GM18951 (cell line): ENCODE results near the gene ACOT6.

Source experiments
- POLR2A ChIP-seq: IDR thresholded peaks from 4 replicates; pipeline ENCODE4 v1.6.1; 2011; ENCODE audit warnings: mild to moderate bottlenecking; ENCODE audit not compliant: insufficient read length, insufficient read depth; ENCODE audit errors: extremely low read depth
- in situ Hi-C: fragments of 300-500 bp; cut with MboI; formaldehyde crosslinking; loops from one replicate; pipeline ENCODE4 v1.12.0; 2022; ENCODE audit warnings: low sequenced_read_pairs, mixed read lengths, inconsistent platforms; ENCODE audit not compliant: unreplicated experiment

ACOT6 gene

DNA sequence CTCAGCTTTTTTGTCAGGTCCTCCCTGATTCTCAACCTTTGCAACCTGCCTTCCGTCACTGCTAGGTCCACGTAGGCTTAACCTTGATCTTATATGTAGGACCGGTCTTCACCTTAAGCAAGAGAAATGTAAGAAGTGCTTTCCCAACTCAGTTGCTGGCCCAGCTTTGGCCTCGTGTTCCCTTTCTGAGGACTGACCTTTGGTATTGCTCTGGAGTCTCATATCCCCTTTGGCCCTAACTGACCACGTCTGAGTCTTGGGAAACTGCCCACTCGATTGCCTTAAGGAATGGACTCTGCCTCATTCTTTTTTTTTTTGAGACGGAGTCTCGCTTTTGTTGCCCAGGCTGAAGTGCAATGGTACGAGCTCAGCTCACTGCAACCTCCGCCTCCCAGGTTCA is 8.0 kb downstream of the ACOT6 start:
- TF ChIP-seq POLR2A: no peak
- in situ Hi-C loops: no loop called here

DNA sequence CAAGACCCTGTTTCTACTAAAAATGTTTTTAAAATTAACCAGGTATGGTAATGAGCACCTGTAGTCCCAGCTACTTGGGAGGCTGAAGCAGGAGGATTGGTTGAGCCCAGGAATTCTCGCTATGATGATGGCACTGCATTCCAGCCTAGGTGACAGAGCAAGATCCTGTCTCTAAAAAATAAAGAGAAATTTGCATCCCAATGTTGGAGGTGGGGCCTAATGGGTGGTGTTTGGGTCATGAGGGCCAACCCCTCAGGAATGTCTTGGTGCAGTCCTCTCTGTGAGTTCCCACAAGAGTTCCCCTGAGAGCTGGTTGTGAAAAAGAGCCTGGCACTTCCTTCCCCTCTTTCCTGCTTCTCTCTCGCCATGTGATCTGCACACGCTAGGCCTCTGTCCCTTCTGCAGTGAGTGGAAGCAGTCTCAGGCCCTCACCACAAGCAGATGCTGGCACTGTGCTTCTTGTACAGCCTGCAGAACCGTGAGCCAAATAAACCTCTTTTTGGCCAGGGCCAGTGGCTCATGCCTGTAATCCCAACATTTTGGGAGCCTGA is 11.3 kb downstream of the ACOT6 start:
- in situ Hi-C loops: no loop called here
- TF ChIP-seq POLR2A: no peak

DNA sequence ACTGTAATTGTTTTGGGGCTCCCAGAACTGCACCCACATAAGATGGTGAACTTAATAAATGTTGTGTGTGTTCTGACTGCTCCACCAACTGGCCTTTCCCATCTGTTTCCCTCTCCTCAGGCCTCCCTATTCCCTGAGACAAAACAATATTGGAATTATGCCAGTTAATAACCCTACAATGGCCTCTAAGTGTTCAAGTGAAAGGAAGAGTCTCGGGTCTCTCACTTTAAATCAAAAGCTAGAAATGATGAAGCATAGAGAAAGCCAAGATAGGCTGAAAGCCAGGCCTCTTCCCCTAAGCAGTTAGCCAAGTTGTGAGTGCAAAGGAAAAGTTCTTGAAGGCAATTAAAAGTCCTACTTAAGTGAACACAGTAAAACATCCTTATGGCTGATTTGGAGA is 13.4 kb downstream of the ACOT6 start:
- in situ Hi-C loops: no loop called here
- TF ChIP-seq POLR2A: no peak

GRCh38 chr14:73627151-73627558 is 14.8 kb downstream of the ACOT6 start:
- no peak for TF ChIP-seq POLR2A
- in situ Hi-C loops: no loop called here

DNA sequence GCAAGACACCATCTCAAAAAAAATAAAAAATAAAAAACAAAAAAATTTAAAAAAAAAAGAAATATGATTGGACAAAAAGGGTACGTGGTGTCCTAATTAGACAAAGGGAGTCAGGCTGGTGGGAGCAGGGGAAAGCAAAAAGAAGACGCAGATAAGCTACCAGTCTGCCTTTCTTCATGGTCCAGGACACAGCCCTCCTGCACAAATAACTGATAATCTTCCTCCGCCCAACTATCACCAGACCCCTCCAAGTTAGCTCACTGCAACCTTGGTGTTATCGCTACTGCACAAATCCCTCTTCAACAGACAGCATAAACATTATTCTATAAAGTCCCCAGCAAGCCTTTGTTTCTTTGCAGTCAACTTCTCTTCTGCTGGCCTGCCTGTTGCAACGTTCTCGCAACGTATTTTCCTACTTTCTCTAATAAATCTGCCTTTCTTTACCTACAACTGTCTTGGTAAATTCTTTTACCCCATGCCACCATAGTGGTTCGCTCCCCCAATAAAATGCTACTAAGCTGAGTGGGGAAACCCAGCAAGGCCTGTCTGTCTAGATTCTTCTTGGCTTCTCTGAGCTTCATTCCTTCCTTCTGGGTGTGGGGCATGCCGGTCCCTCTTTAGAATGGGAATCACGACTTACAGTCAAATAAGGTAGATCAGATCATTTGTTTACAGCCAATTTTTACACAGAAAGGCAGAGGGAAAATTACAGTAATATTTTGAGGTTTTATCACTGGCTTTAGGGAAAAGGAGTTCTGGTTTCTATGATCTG is 17.9 kb downstream of the ACOT6 start:
- TF ChIP-seq POLR2A: no peak
- in situ Hi-C loops: loop anchor here (10.0 kb wide), 1 partner anchor 125 kb away; no protein-coding TSS in a partner anchor

DNA sequence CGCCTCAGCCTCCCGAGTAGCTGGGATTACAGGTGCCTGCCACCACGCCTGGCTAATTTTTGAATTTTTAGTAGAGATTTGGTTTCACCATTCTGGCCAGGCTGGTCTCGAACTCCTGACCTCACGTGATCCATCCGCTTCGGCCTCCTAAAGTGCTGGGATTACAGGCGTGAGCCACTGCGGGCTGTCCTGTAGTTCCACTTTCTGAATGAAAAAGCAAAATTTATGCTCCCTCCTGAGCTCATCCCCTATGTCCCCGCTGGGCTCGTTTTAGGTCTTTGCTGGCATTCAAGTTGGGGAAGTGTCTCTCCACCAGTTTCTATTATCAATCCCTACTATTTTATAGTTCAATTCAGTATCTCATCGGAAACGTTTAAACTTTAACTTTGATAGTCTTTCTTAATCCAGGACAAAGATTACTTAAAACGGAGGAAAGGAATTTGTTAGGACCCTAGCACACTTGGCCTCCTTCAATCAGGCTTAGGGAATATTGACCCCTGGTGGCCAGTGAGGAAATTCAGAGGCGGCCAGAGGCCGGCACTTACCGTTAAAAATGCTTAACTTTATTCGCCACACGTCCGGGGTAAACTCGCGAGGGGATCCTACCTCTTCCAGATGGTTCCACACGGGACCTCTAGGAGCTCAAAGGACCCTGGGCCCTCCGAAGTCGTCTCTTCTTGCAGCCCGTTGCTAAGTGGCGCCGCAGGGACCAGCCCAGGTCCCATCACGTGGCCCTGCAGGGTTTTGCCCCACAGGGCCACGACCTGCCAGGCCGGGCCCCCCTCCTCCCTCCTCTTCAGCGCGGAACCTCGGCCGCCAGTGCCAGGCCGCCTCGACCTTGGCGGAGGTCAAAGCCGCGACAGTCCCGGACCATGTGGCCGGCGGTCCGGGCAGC is 21.0 kb downstream of the ACOT6 start:
- no peak for TF ChIP-seq POLR2A
- in situ Hi-C loops: loop anchor here (10.0 kb wide), 1 partner anchor 129 kb away; no protein-coding TSS in a partner anchor

DNA sequence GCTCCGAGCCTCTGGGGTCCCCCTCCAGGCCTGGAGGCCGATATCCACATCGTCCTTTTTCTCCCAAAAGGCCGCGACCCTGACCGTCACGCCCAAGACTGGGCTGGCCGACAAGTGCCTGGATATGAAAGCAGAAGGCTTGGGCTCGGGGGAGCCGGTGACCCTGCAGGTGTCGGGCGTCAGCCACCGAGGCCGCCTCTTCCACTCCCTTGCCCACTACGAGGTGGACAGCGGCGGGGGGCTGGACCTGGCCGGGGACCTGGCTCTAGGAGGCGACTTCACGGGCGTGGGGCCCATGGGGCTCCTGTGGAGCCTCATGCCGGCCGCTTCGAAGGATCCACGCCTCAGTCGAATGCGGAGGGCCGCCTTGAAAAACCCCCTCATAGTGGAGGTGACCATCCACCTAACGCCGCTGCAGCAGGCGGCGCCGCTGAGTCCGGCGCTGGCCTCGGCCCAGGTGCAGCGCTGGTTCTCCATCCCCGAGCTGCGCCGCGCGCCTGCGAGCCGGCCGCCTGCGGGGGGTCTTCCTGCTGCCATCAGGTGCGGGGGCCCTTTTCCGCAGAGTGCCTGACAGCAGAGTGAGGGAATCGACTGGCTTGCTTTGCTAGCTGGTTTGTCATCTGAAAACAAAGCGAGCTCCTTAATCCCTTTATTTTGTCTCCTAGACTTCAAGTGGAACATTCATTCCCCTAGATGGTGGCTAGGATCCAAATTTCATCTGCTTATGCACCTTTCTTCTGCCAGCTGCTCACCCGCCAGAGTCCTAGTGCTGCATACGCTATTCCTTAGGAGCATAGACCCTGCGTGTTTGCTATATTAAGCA is 21.9 kb downstream of the ACOT6 start:
- no peak for TF ChIP-seq POLR2A
- in situ Hi-C loops: loop anchor here (10.0 kb wide), 1 partner anchor 129 kb away; no protein-coding TSS in a partner anchor

GRCh38 chr14:73636355-73636754 is 24.0 kb downstream of the ACOT6 start:
- in situ Hi-C loops: loop anchor here (10.0 kb wide), 1 partner anchor 132 kb away; no protein-coding TSS in a partner anchor

DNA sequence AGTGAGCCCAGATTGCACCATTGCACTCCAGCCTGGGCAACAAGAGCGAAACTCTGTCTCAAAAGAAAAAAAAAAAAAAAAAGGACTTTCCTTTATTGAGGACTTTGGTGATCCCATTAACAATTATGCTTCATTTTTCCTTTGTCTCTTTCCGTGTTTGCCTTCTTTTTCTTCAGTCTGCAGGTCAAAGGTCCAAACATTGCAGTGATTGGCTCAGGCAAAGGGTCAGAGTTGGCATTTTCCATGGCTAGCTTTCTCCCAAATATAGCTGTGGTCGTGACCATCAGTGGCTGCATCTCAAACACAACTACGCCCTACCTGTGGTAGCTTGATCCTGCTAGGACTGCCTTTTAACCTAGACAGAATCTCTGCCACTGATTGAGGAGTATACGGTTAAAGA is 25.5 kb downstream of the ACOT6 start:
- in situ Hi-C loops: loop anchor here (10.0 kb wide), 1 partner anchor 133 kb away; no protein-coding TSS in a partner anchor
- TF ChIP-seq POLR2A: no peak

- in situ Hi-C loops: no loop called here
- TF ChIP-seq POLR2A: no peak
These were observed 28.6 kb downstream of the ACOT6 start for GRCh38 chr14:73640796-73641365.

- in situ Hi-C loops: no loop called here
These were observed 32.4 kb downstream of the ACOT6 start, which contains the start of gene DNAL1 for GRCh38 chr14:73644531-73645247. Gene DNAL1 (plus strand): TSS chr14:73644986. CDS start chr14:73645040, 54 bp downstream.

DNA sequence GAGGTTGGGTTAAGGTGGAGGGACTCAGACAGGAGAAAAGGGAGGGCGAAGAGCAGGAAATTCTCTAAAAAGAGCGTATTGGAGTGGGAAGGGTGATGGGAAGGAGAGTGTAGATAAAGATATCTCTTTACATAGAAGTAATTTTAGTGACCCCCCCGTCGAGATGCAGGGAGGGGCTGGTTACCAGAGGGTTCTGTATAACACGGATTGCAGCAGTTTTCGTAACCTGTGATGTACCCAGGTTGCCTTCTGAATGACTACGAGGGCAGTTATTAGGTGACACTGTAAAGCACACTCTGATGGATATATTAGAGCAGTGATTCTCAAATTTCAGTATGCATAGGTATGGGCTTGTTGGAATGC is 32.9 kb downstream of the ACOT6 start:
- no peak for TF ChIP-seq POLR2A
- in situ Hi-C loops: no loop called here

More at GRCh38 chr14:73644531-73645247, 32.4 kb downstream of the ACOT6 start, which contains the start of gene DNAL1:
- peak; percentile 96 for TF ChIP-seq POLR2A

DNA sequence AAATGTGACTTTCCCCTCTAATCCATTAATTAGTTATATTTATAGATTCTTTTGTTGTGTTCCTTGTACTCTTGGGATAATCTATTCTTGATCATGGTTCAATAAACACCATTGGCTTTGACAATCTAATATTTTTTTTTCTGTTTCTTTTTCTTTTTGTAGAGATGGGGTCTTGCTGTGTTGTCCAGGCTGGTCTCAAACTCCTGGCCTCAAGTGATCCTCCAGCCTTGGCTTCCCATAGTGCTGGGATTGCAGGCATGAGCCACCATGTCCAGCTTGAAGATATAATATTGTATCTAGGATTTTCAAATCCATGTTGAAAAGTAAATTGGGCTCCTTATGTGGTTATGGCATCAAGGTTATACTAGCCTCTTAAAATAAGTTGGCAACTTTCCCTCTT is 38.7 kb downstream of the ACOT6 start:
- in situ Hi-C loops: no loop called here
- no peak for TF ChIP-seq POLR2A
